HL-60 (cell line): ENCODE measurements around the gene PCDHA3.
"Not testable (repeated sequence)": the region's sequence is repeated elsewhere in the genome, so short reads cannot be mapped to it uniquely, and the experiment has no call there.

Source experiments
- DNase-seq, 2 experiments: peaks; one replicate each; pipeline ENCODE4 v3.0.0-alpha.2; 2010 to 2020; ENCODE audit warnings: low read depth in 1 of 2, low spot score in 1 of 2
- H3K27ac ChIP-seq: fragments of 250-450 bp; sonication (Bioruptor Pico); replicated peaks from 2 replicates; pipeline ENCODE4 v1.5.1; 2020; ENCODE audit warnings: mild to moderate bottlenecking, moderate library complexity
- H3K27me3 ChIP-seq: fragments of 250-450 bp; sonication (Bioruptor Pico); 2 replicates; pipeline ENCODE4 v1.5.1; 2021; ENCODE audit warnings: mild to moderate bottlenecking, moderate library complexity; ENCODE audit not compliant: insufficient read depth, poor library complexity, severe bottlenecking
- H3K4me3 ChIP-seq: replicated peaks from 2 replicates; pipeline ENCODE4 v1.5.1; 2011; ENCODE audit warnings: mild to moderate bottlenecking, control low read depth, low read length; ENCODE audit not compliant: insufficient read depth
- CTCF ChIP-seq: IDR thresholded peaks from one replicate; pipeline ENCODE4 v1.5.1; 2011; ENCODE audit warnings: low read length, control low read depth, inconsistent platforms; ENCODE audit not compliant: insufficient read depth
- GABPA ChIP-seq: IDR thresholded peaks from 2 replicates; pipeline ENCODE4 v1.6.1; 2012; ENCODE audit warnings: low read depth
- POLR2AphosphoS5 ChIP-seq: IDR thresholded peaks from 2 replicates; pipeline ENCODE4 v1.6.1; 2012; ENCODE audit warnings: low read depth
- REST ChIP-seq: IDR thresholded peaks from 2 replicates; pipeline ENCODE4 v1.6.1; 2012; ENCODE audit warnings: low read depth; ENCODE audit not compliant: insufficient replicate concordance
- SPI1 ChIP-seq: IDR thresholded peaks from 2 replicates; pipeline ENCODE4 v1.6.1; 2012; ENCODE audit warnings: low read depth, mild to moderate bottlenecking, borderline replicate concordance

The PCDHA3 gene

GRCh38 chr5:140842798-140843733, 42.2 kb downstream of the PCDHA3 start:
- TF ChIP-seq REST: no peak
- no peak for TF ChIP-seq GABPA
- TF ChIP-seq POLR2AphosphoS5: no peak
- no peak for TF ChIP-seq SPI1
- no peak for TF ChIP-seq CTCF
- Histone ChIP-seq H3K27ac (no peak overlapping the region), H3K27me3 (no peaks in the 10 kb centered on the region), H3K4me3 (no peak overlapping the region)
- no peak for DNase-seq

- not testable (repeated sequence) for H3K27me3 ChIP-seq, H3K27ac ChIP-seq, H3K4me3 ChIP-seq, DNase-seq
Measured at GRCh38 chr5:140848139-140849102, 47.6 kb downstream of the PCDHA3 start, which contains the start of gene PCDHA9. Gene PCDHA9 (plus strand): TSS chr5:140848382. CDS start chr5:140848496, 114 bp downstream.

GRCh38 chr5:140849831-140850634, 49.2 kb downstream of the PCDHA3 start:
- not testable (repeated sequence) for H3K27ac ChIP-seq, H3K27me3 ChIP-seq, H3K4me3 ChIP-seq, DNase-seq
